ENCODE results near the gene RILPL1.
"Not testable (repeated sequence)": the region's sequence is repeated elsewhere in the genome, so short reads cannot be mapped to it uniquely, and the experiment has no call there.

Gene RILPL1

GRCh38 chr12:123533672-123534643 is at the start of gene RILPL1:
TSS of gene RILPL1 (minus strand) at chr12:123533719. CDS start at chr12:123533482, 237 bp downstream.
- DNase-seq = no peak

GRCh38 chr12:123580772-123581171 is 47.3 kb upstream of the RILPL1 start:
- DNase-seq = no peak

GRCh38 chr12:123578829-123579228 is 45.3 kb upstream of the RILPL1 start:
- not testable (repeated sequence) for DNase-seq

GRCh38 chr12:123578243-123578642 is 44.7 kb upstream of the RILPL1 start:
- no peak for DNase-seq

GRCh38 chr12:123576611-123577010 is 43.1 kb upstream of the RILPL1 start:
- DNase-seq = no peak

GRCh38 chr12:123573870-123574269 is 40.4 kb upstream of the RILPL1 start:
- no peak for DNase-seq

- DNase-seq = no peak
These were observed 38.9 kb upstream of the RILPL1 start for GRCh38 chr12:123572391-123572790.

- DNase-seq = no peak
These were observed 37.9 kb upstream of the RILPL1 start for GRCh38 chr12:123571343-123571813.

GRCh38 chr12:123559468-123559867 is 25.9 kb upstream of the RILPL1 start:
- no peak for DNase-seq

GRCh38 chr12:123558487-123558886 is 25.0 kb upstream of the RILPL1 start:
- DNase-seq = not testable (repeated sequence)

- DNase-seq = not testable (repeated sequence)
These were observed 21.3 kb upstream of the RILPL1 start for GRCh38 chr12:123554843-123555242.

GRCh38 chr12:123554136-123554535 is 20.6 kb upstream of the RILPL1 start:
- DNase-seq = not testable (repeated sequence)

- no peak for DNase-seq
These were observed 17.2 kb upstream of the RILPL1 start for GRCh38 chr12:123550700-123551099.

GRCh38 chr12:123548107-123548506 is 14.6 kb upstream of the RILPL1 start:
- DNase-seq = no peak

- DNase-seq = no peak
These were observed 12.8 kb upstream of the RILPL1 start for GRCh38 chr12:123546281-123546680.

GRCh38 chr12:123543541-123543940 is 10.0 kb upstream of the RILPL1 start:
- no peak for DNase-seq

GRCh38 chr12:123540899-123541662 is 7.6 kb upstream of the RILPL1 start:
- no peak for DNase-seq

GRCh38 chr12:123535952-123536351 is 2.4 kb upstream of the RILPL1 start:
- not testable (repeated sequence) for DNase-seq

GRCh38 chr12:123532808-123533649 is 490 bp downstream of the RILPL1 start:
- no peak for DNase-seq

- no peak for DNase-seq
These were observed 1.5 kb downstream of the RILPL1 start for GRCh38 chr12:123532019-123532418.

GRCh38 chr12:123531091-123531490 is 2.4 kb downstream of the RILPL1 start:
- no peak for DNase-seq

- DNase-seq = no peak
These were observed 2.9 kb downstream of the RILPL1 start for GRCh38 chr12:123530668-123531067.

- no peak for DNase-seq
These were observed 3.8 kb downstream of the RILPL1 start for GRCh38 chr12:123529686-123530085.
